Loucy (cell line): Measurements from ENCODE around the gene AUH.

Source experiments
- H2AFZ ChIP-seq: fragments of 200-600 bp; sonication (generic); 2 replicates; pipeline ENCODE4 v1.6.0; 2016; ENCODE audit warnings: antibody characterized with exemption, mild to moderate bottlenecking, low read length, moderate library complexity
- H3F3A ChIP-seq: fragments of 200-600 bp; 2 replicates; pipeline ENCODE4 v1.6.0; 2016; ENCODE audit warnings: antibody characterized with exemption, low read depth, mild to moderate bottlenecking
- H3K27me3 ChIP-seq: fragments of 200-600 bp; sonication (generic); 2 replicates; pipeline ENCODE4 v1.6.1; 2014; ENCODE audit warnings: low read length, mild to moderate bottlenecking; ENCODE audit not compliant: insufficient read depth, poor library complexity, severe bottlenecking
- H3K36me3 ChIP-seq: fragments of 200-600 bp; sonication (generic); 2 replicates; pipeline ENCODE4 v1.6.1; 2016; ENCODE audit warnings: low read length; ENCODE audit not compliant: insufficient read depth
- H3K4me1 ChIP-seq: fragments of 200-600 bp; sonication (generic); 2 replicates; pipeline ENCODE4 v1.5.1; 2014; ENCODE audit warnings: low read length, mild to moderate bottlenecking; ENCODE audit not compliant: insufficient read depth, poor library complexity, severe bottlenecking
- H3K4me2 ChIP-seq: fragments of 200-600 bp; sonication (generic); 2 replicates; pipeline ENCODE4 v1.6.0; 2014; ENCODE audit warnings: antibody characterized with exemption, low read length, low read depth, mild to moderate bottlenecking; ENCODE audit not compliant: poor library complexity, severe bottlenecking
- H3K4me3 ChIP-seq: fragments of 200-600 bp; sonication (generic); 2 replicates; pipeline ENCODE4 v1.5.1; 2014; ENCODE audit warnings: low read length, mild to moderate bottlenecking, mixed read lengths; ENCODE audit not compliant: poor library complexity, severe bottlenecking
- H3K79me2 ChIP-seq: fragments of 200-600 bp; sonication (generic); 2 replicates; pipeline ENCODE4 v1.6.1; 2014; ENCODE audit warnings: low read length; ENCODE audit not compliant: insufficient read depth
- H3K9ac ChIP-seq: fragments of 200-600 bp; sonication (generic); 2 replicates; pipeline ENCODE4 v1.6.0; 2014; ENCODE audit warnings: mild to moderate bottlenecking, low read depth, low read length, moderate library complexity; ENCODE audit not compliant: poor library complexity, severe bottlenecking
- H3K9me2 ChIP-seq: fragments of 200-600 bp; sonication (generic); replicated peaks from 2 replicates; pipeline ENCODE4 v1.6.1; 2016; ENCODE audit warnings: low read depth, low read length, mixed read lengths
- H3K9me3 ChIP-seq: fragments of 200-600 bp; sonication (generic); 2 replicates; pipeline ENCODE4 v1.6.1; 2014; ENCODE audit warnings: mild to moderate bottlenecking, antibody characterized with exemption, low read length, low read depth; ENCODE audit not compliant: insufficient read depth
- H4K20me1 ChIP-seq: fragments of 200-600 bp; sonication (generic); 2 replicates; pipeline ENCODE4 v1.6.0; 2014; ENCODE audit warnings: antibody characterized with exemption, low read length, mild to moderate bottlenecking; ENCODE audit not compliant: insufficient read depth, poor library complexity, severe bottlenecking
- CTCF ChIP-seq: fragments of 200-600 bp; sonication (generic); conservative IDR thresholded peaks from 2 replicates; pipeline ENCODE4 v1.5.1; 2014; ENCODE audit warnings: mild to moderate bottlenecking, antibody characterized with exemption, low read length
- EZH2phosphoT487 ChIP-seq: fragments of 200-600 bp; IDR thresholded peaks from 2 replicates; pipeline ENCODE4 v1.6.1; 2018; ENCODE audit warnings: antibody characterized with exemption, mild to moderate bottlenecking, moderate library complexity, borderline replicate concordance

AUH gene

GRCh38 chr9:91360551-91361290 is 997 bp downstream of the AUH start:
- Histone ChIP-seq H2AFZ (peak overlapping the region; percentile 99), H3K4me3 (peak overlapping the region; percentile 84), H3K4me1 (peaks cover 50% of the 10 kb centered on the region), H3F3A (no peaks in the 10 kb centered on the region), H3K4me2 (peak overlapping the region; percentile 91), H3K79me2 (peaks cover 58% of the 10 kb centered on the region), H3K9me3 (peaks cover 5% of the 10 kb centered on the region; the same call in 1 of the 2 replicates), H3K9me2 (no peaks in the 10 kb centered on the region), H4K20me1 (peaks cover 39% of the 10 kb centered on the region), H3K27me3 (no peaks in the 10 kb centered on the region), H3K9ac (peak overlapping the region; percentile 74), H3K36me3 (no peaks in the 10 kb centered on the region)
- TF ChIP-seq CTCF (no peak), EZH2phosphoT487 (no peak)

GRCh38 chr9:91359734-91360470 is 1.8 kb downstream of the AUH start:
- H3K27me3 ChIP-seq: no peaks in the 10 kb centered on the region
- H3K9me2 ChIP-seq: no peaks in the 10 kb centered on the region
- no peaks in the 10 kb centered on the region for H3F3A ChIP-seq
- H3K9ac ChIP-seq: peak overlapping the region; percentile 74
- H3K4me3 ChIP-seq: peak overlapping the region; percentile 84
- peaks cover 66% of the 10 kb centered on the region for H3K79me2 ChIP-seq
- H4K20me1 ChIP-seq: peaks cover 39% of the 10 kb centered on the region
- H3K4me2 ChIP-seq: peak overlapping the region; percentile 91
- TF ChIP-seq CTCF (no peak), EZH2phosphoT487 (no peak)
- H3K9me3 ChIP-seq: peaks cover 5% of the 10 kb centered on the region; the same call in 1 of the 2 replicates
- H3K4me1 ChIP-seq: peaks cover 53% of the 10 kb centered on the region
- 0 out of 2 replicates have a peak, but pooled peaks cover under 1% of the 10 kb centered on the region for H3K36me3 ChIP-seq
- H2AFZ ChIP-seq: no peak overlapping the region

- peak overlapping the region; percentile 91 for H3K4me2 ChIP-seq
Observed at GRCh38 chr9:91359083-91359482, 2.6 kb downstream of the AUH start.

More at GRCh38 chr9:91359083-91359482, 2.6 kb downstream of the AUH start:
- no peak for TF ChIP-seq CTCF
- no peak for TF ChIP-seq EZH2phosphoT487
- Histone ChIP-seq H3K4me1 (peaks cover 53% of the 10 kb centered on the region), H3K9me3 (no peaks in the 10 kb centered on the region; the same call in 1 of the 2 replicates), H3F3A (no peaks in the 10 kb centered on the region), H3K4me3 (peak overlapping the region; percentile 84), H3K79me2 (peaks cover 74% of the 10 kb centered on the region), H3K9me2 (no peaks in the 10 kb centered on the region), H3K36me3 (peaks cover 8% of the 10 kb centered on the region; the same call in 1 of the 2 replicates), H4K20me1 (peaks cover 39% of the 10 kb centered on the region), H3K27me3 (no peaks in the 10 kb centered on the region), H3K9ac (peak overlapping the region; percentile 74), H2AFZ (no peak overlapping the region)
